SU-DHL-6 (cell line): ENCODE measurements around the gene GADD45GIP1.
A peak's percentile ranks its signal among the peaks of the same experiment; 100 is the strongest.
"Not testable (repeated sequence)": the region's sequence is repeated elsewhere in the genome, so short reads cannot be mapped to it uniquely, and the experiment has no call there.

Experiments
- H2AFZ ChIP-seq: fragments of 200-600 bp; sonication (generic); 2 replicates; pipeline ENCODE4 v1.6.1; 2014; ENCODE audit warnings: low read depth, mild to moderate bottlenecking, moderate library complexity, mixed read lengths, antibody characterized with exemption, low read length; ENCODE audit not compliant: severe bottlenecking
- H3F3A ChIP-seq: fragments of 200-600 bp; shearing (Covaris generic); 2 replicates; pipeline ENCODE4 v1.6.0; 2016; ENCODE audit warnings: antibody characterized with exemption, mild to moderate bottlenecking; ENCODE audit not compliant: insufficient read depth
- H3K27ac ChIP-seq: fragments of 200-600 bp; sonication (generic); 2 replicates; pipeline ENCODE4 v1.5.1; 2016; ENCODE audit warnings: low read depth, mild to moderate bottlenecking, low read length, moderate library complexity, mixed read lengths
- H3K27me3 ChIP-seq: fragments of 200-600 bp; sonication (generic), shearing (Covaris generic); 2 replicates; pipeline ENCODE4 v1.6.0; 2014; ENCODE audit warnings: mild to moderate bottlenecking, low read length
- H3K36me3 ChIP-seq: fragments of 200-600 bp; sonication (generic); 2 replicates; pipeline ENCODE4 v1.6.1; 2014; ENCODE audit warnings: mild to moderate bottlenecking, low read length, mixed read lengths
- H3K4me2 ChIP-seq: fragments of 300-600, 200-600 bp; shearing (Covaris generic), sonication (generic); 2 replicates; pipeline ENCODE4 v1.6.0; 2014; ENCODE audit warnings: low read length, low read depth, mild to moderate bottlenecking; ENCODE audit not compliant: poor library complexity, severe bottlenecking
- H3K4me3 ChIP-seq: fragments of 200-600 bp; sonication (generic); 2 replicates; pipeline ENCODE4 v1.5.1; 2014; ENCODE audit warnings: antibody characterized with exemption, low read length, mild to moderate bottlenecking, mixed read lengths; ENCODE audit not compliant: insufficient read depth, poor library complexity, severe bottlenecking
- H3K79me2 ChIP-seq: fragments of 200-600 bp; sonication (generic); 2 replicates; pipeline ENCODE4 v1.6.1; 2014; ENCODE audit warnings: mild to moderate bottlenecking, low read length, moderate library complexity; ENCODE audit not compliant: insufficient read depth
- H3K9ac ChIP-seq: fragments of 200-600 bp; sonication (generic); 2 replicates; pipeline ENCODE4 v1.7.0; 2014; ENCODE audit warnings: mild to moderate bottlenecking, low read length
- H3K9me2 ChIP-seq: fragments of 200-600 bp; sonication (generic); replicated peaks from 2 replicates; pipeline ENCODE4 v1.6.1; 2014; ENCODE audit warnings: low read length; ENCODE audit not compliant: insufficient read depth
- H3K9me3 ChIP-seq: fragments of 200-600 bp; sonication (generic); 2 replicates; pipeline ENCODE4 v1.6.1; 2014; ENCODE audit warnings: low read length, mixed read lengths; ENCODE audit not compliant: insufficient read depth
- H4K20me1 ChIP-seq: fragments of 200-600 bp; sonication (generic); 2 replicates; pipeline ENCODE4 v1.6.1; 2014; ENCODE audit warnings: low read depth, mild to moderate bottlenecking, antibody characterized with exemption, low read length, moderate library complexity, mixed read lengths
- CTCF ChIP-seq: fragments of 200-600 bp; sonication (generic); IDR thresholded peaks from one replicate; pipeline ENCODE4 v1.5.1; 2017; ENCODE audit warnings: antibody characterized with exemption, mild to moderate bottlenecking, low read length, moderate library complexity; ENCODE audit not compliant: insufficient read depth, poor library complexity, severe bottlenecking
- EZH2phosphoT487 ChIP-seq: fragments of 200-600 bp; sonication (generic), shearing (Covaris generic); conservative IDR thresholded peaks from 2 replicates; pipeline ENCODE4 v1.6.1; 2018; ENCODE audit warnings: mild to moderate bottlenecking, antibody characterized with exemption, low read length, moderate library complexity, mixed read lengths

Gene GADD45GIP1

GRCh38 chr19:12955996-12956395 lies 1.0 kb downstream of the GADD45GIP1 start:
- Histone ChIP-seq H3K27me3 (no peaks in the 10 kb centered on the region), H3K9me3 (no peaks in the 10 kb centered on the region), H4K20me1 (no peaks in the 10 kb centered on the region; the same call in 1 of the 2 replicates), H3K4me2 (peak overlapping the region; percentile 69), H3K27ac (peak overlapping the region; percentile 72), H3K4me3 (peak overlapping the region; percentile 66), H3K9me2 (no peaks in the 10 kb centered on the region), H2AFZ (no peak overlapping the region), H3F3A (peaks cover 43% of the 10 kb centered on the region), H3K36me3 (0 out of 2 replicates have a peak, but pooled peaks cover 7% of the 10 kb centered on the region), H3K79me2 (peaks cover 23% of the 10 kb centered on the region), H3K9ac (peak overlapping the region; percentile 80)
- no peak for TF ChIP-seq CTCF
- TF ChIP-seq EZH2phosphoT487 = no peak

GRCh38 chr19:12955575-12955974 lies 1.4 kb downstream of the GADD45GIP1 start:
- H3K4me2 ChIP-seq = peak overlapping the region; percentile 69
- not testable (repeated sequence) for H3K9me3 ChIP-seq, H3K27me3 ChIP-seq, H3K36me3 ChIP-seq, H2AFZ ChIP-seq, H3K9me2 ChIP-seq, H4K20me1 ChIP-seq
- peaks cover 23% of the 10 kb centered on the region for H3K79me2 ChIP-seq
- peak overlapping the region; percentile 80 for H3K9ac ChIP-seq
- peak overlapping the region; percentile 66 for H3K4me3 ChIP-seq
- peak overlapping the region; percentile 72 for H3K27ac ChIP-seq
- H3F3A ChIP-seq = peaks cover 43% of the 10 kb centered on the region

GRCh38 chr19:12954612-12954962 lies 2.4 kb downstream of the GADD45GIP1 start:
- Histone ChIP-seq H3K9ac (0 out of 2 replicates have a peak overlapping the region, but pooled peaks have one; percentile 10), H3K9me2 (no peaks in the 10 kb centered on the region), H3K4me2 (peak overlapping the region; percentile 69), H3K4me3 (no peak overlapping the region), H3K79me2 (peaks cover 23% of the 10 kb centered on the region), H3K27ac (peak overlapping the region; percentile 56), H3K36me3 (0 out of 2 replicates have a peak, but pooled peaks cover 7% of the 10 kb centered on the region), H3K27me3 (no peaks in the 10 kb centered on the region), H3K9me3 (no peaks in the 10 kb centered on the region), H4K20me1 (no peaks in the 10 kb centered on the region; the same call in 1 of the 2 replicates), H3F3A (peaks cover 43% of the 10 kb centered on the region), H2AFZ (no peak overlapping the region)
- no peak for TF ChIP-seq CTCF
- no peak for TF ChIP-seq EZH2phosphoT487

GRCh38 chr19:12953799-12954611 lies 3.0 kb downstream of the GADD45GIP1 start:
- Histone ChIP-seq H3K4me2 (peak overlapping the region; percentile 69), H3K27ac (peak overlapping the region; percentile 56), H2AFZ (no peak overlapping the region), H3K9ac (0 out of 2 replicates have a peak overlapping the region, but pooled peaks have one; percentile 10), H3K79me2 (peaks cover 23% of the 10 kb centered on the region), H3F3A (peaks cover 43% of the 10 kb centered on the region), H3K4me3 (no peak overlapping the region), H3K9me2 (no peaks in the 10 kb centered on the region), H3K9me3 (no peaks in the 10 kb centered on the region), H3K27me3 (no peaks in the 10 kb centered on the region), H4K20me1 (no peaks in the 10 kb centered on the region; the same call in 1 of the 2 replicates), H3K36me3 (0 out of 2 replicates have a peak, but pooled peaks cover 7% of the 10 kb centered on the region)
- TF ChIP-seq EZH2phosphoT487 (no peak), CTCF (no peak)
